Measurements from ENCODE around the gene ARHGEF39.

- TF ChIP-seq CTCF (IDR thresholded peaks at IDR 0.05) (no peak), POLR2A (IDR thresholded peaks at IDR 0.05) (no peak)
Observed at GRCh38 chr9:35698231-35698630, 33.2 kb upstream of the ARHGEF39 start.
